NCI-H146 (cell line): Measurements from ENCODE around the gene FAM53A.
A peak's percentile ranks its signal among the peaks of the same experiment; 100 is the strongest.
"Not testable (repeated sequence)": the region's sequence is repeated elsewhere in the genome, so short reads cannot be mapped to it uniquely, and the experiment has no call there.

ENCODE experiments used
- DNase-seq: peaks from one replicate; lab custom pipeline; 2025; lab: John Stamatoyannopoulos, UW

The FAM53A gene

GRCh38 chr4:1716065-1716945 is 32.2 kb upstream of the FAM53A start:
- DNase-seq = no peak

GRCh38 chr4:1715002-1715758 is 31.1 kb upstream of the FAM53A start:
- DNase-seq = no peak

DNA sequence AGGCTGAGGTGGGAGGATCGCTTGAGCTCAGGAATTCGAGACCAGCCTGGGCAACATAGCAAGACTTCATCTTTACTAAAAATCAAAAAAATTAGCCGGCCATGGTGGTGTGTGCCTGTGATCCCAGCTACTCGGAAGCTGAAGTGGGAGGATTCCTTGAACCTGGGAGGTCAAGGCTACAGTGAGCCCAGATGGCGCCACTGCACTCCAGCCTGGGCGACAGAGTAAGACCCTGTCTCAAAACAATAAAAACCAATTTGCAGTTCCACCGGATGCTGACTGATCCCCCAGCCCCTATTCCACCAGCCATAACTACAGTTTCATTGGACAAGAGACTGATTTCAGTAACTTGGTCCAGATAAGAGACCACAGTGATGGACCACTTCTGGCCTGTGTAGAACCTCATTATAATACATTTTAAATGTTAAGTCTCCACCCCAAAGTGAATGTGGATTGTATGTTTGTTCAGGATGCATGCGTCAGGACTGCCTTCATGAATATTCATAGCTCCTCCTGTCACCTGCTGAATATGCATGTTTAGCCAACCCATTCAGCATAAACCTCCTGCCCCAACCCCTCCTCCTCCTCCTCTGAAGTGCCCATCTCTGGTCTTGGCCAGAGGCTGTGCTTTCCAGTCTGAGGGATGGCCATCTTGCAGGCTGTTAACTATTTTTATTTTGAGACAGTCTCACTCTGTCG is 30.3 kb upstream of the FAM53A start:
- no peak for DNase-seq

DNA sequence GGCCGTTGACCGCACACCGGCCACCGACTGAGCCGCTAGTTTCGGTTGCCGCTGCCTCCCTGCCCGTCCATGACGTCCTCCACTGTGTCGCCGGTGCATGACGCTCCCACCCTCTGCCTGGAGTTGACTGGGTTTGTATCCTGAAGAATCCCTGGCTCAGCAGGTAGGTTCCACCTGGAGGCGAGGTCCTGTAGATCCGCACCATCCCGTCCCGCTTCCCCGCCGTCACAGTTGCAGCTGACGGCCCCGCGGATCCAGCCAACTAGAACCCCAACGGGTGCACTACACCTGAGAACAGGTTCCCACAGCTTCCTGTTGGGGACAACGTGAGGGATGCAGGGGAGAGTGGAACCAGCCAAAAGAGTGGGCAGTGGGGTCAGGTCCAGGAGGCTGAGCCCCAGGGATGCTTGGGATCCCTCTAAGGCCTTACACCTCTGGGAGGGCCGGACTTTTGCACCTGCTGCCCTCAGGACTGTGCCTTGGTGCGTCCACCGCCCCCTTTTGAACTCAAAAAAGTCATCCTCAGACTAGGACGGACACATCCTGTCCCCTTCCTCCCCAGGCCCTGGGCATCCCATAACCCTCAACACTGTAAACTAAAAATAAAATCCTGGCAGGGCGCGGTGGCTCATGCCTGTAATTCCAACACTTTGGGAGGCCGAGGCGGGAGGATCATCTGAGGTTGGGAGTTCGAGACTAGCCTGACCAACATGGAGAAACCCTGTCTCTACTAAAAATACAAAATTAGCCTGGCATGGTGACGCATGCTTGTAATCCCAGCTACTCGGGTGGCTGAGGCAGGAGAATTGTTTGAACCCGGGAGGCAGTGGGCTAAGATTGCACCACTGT is 29.1 kb upstream of the FAM53A start:
- peak; percentile 61 for DNase-seq

GRCh38 chr4:1712216-1713002 is 28.3 kb upstream of the FAM53A start, which contains the start of gene SLBP:
TSS of gene SLBP (minus strand) at chr4:1712319. CDS start at chr4:1712188, 131 bp downstream.
- DNase-seq = peak; percentile 97

- peak; percentile 56 for DNase-seq
These were observed 27.6 kb upstream of the FAM53A start for GRCh38 chr4:1711571-1712215.

GRCh38 chr4:1711055-1711570 is 27.0 kb upstream of the FAM53A start:
- no peak for DNase-seq

- no peak for DNase-seq
These were observed 24.5 kb upstream of the FAM53A start for GRCh38 chr4:1708581-1708980.

- DNase-seq = no peak
These were observed 22.2 kb upstream of the FAM53A start for GRCh38 chr4:1706358-1706757.

DNA sequence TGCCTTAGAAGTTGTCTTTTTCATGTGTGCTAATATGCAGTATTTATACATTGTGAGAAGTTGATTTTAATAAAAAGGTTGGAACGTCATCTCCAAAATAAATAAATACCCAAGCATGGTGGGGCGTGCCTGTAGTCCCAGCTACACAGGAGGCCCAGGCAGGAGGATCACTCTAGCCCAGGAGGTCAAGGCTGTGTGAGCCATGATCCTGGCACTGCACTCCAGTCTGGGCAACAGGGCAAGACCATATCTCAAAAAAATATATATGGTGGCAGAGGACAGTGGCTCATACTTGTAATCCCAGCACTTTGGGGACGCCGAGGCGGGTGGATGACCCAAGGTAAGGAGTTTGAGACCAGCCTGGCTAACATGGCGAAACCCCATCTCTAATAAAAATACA is 21.6 kb upstream of the FAM53A start:
- DNase-seq = no peak

- DNase-seq = no peak
These were observed 19.8 kb upstream of the FAM53A start for GRCh38 chr4:1703867-1704266.

DNA sequence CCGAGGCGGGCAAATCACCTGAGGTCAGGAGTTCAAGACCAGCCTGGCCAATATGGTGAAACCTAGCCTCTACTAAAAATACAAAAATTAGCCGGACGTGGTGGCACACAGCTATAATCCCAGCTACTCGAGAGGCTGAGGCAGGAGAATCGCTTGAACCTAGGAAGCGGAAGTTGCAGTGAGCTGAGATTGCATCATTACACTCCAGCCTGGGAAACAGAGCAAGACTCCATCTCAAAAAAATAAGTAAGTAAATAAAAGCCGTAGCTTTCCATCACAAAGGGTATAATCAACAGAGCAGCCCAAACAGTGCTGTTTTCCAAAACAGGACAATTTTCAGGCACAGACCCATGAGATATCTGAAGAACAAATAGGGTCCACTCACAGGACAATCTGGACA is 17.6 kb upstream of the FAM53A start:
- not testable (repeated sequence) for DNase-seq

DNA sequence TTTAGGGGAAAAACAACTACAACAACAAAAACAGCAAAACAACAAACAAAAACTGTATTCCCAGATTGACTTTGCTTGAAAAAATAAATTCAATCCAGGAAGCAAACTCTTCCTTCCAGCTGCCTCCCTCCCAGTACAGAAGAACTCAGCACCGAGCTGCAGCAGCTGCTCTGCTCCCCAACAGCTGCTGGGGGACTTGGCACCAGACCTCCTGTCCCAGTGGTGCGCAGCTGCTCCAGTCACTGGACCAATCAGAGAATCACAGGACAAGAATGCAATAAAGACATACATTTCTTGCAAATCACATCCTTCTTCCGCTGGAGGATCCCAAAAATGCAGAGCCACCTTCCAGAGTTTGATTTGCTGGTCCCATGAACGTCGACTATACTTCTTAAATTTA is 11.8 kb upstream of the FAM53A start:
- DNase-seq = no peak

DNA sequence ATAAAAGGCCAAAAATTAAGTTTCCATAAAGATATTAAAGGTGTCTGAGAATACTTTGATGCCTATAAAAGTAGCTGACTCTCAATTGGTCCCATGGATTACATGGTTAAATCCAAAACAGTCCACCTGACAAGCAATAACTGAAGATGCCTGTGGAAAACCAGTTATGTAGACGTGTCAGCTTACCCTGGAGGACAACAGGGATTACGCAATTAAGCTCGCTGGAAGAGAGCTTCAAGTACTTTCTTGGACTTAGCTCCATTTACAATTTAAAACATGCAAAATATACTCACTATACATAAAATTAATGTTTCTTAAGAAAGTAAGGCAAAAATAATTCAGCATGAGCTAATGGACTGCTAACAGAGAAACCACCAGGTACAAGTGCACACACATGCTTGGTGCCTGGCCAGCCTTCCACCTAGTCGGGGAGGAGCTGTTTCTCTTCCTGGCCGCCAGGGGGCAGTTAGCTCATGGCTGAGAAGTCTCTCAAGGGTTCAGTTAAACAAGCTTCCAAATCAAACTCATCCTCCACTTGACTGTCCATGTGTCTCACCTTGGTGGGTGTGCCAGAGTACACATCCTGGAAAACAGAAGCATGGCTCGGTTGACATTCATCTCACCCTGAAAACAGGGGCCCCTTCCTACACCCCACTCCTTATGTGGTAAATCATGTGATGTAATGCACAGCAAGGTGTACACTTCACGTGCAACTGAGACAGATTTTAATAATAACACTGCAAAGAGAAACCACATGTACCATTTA is 9.2 kb upstream of the FAM53A start:
- peak; percentile 68 for DNase-seq

DNA sequence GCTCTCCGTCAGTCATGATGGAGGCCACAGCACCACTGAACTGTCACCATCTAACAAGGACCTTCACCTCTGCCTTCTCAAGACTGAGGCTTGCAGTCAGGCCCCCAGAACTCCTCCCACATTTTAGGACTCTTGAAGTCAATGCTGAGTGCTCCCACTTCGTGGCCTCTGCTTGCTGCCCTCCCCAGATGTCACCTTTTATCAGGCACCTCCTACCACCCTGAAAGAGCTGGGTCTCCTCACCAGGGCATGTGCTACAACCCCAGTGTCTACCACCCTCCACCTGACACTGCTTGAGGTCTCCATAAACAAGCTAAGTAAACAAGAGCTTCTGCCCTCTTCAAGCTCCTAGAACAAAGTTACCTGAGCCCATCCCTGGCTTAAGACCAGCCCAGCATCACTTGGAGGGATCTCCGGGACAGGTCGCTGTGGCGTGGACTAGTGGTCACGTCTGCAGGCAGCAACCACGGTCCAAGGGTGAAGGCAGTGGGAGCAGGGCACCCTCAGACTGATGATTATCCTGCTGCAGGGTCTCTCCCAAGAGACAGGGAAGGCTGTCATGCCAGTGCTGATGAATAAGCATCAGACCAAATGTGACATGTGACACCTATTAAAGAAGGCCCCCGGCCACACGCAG is 7.7 kb upstream of the FAM53A start:
- no peak for DNase-seq

GRCh38 chr4:1690698-1691097 is 6.6 kb upstream of the FAM53A start:
- no peak for DNase-seq

DNA sequence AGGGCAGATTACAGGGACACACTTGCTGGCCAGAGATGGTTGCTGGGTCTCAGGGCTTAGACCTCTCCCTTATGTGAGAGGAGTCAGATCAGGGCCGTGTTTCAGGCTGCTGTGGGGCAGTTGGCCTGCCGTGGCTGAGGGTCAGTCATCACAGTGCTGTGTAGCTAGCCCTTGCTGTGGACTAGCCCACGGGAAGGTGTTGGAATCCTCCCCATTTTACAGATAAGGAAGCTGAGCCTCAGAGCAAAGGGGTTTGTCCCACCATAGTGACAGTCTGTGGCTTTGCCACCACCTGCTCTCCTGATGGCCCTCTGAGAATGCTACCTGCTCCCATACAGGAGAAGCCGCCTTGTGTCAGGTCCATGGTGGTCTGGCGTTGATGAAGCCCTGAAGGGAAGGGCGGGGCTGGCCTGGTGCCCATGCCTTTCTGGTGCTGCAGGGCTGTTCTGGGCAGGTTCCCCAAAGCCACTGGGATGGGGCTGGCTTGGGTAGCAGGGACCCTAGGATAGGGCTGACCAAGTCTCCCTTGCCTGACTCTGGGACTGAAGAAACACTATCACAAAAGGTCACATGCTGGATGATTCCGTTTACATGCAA is 2.4 kb upstream of the FAM53A start:
- no peak for DNase-seq
